HCT116 (cell line): Measurements from ENCODE around the gene LYSET. TPM values are rescaled to one million over a fixed set of nuclear protein-coding genes. Genes with fewer than 3 reads are reported as not detected.

Source experiments
- ATAC-seq: fragments of 200-7000 bp; cut with Tn5 transposase; 2 replicates; pipeline ENCODE4 v1.9.1; 2020; ENCODE audit warnings: mild to moderate bottlenecking, moderate library complexity
- BruUV-seq: library from RNA; stranded (reverse); fragments of 400-500 nt; replicated peaks from 2 replicates; lab custom pipeline; 2021; lab: Mats Ljungman, UMichigan
- CTCF ChIA-PET: fragments of 300-600 bp; sonication (Branson Sonifier 250); formaldehyde crosslinking; loops from one replicate; lab custom pipeline; 2021; ENCODE audit warnings: antibody characterized with exemption; lab: Charles Lee
- POLR2A ChIA-PET: fragments of 300-600, 350-600 bp; sonication (Branson Sonifier 250); formaldehyde crosslinking; loops from one replicate; lab custom pipeline; 2021; ENCODE audit warnings: antibody characterized with exemption; lab: Charles Lee
- RAD21 ChIA-PET, 2 experiments: fragments of 300-600 bp; sonication (Branson Sonifier 250); formaldehyde crosslinking; loops; one replicate each; lab custom pipeline; 2023; ENCODE audit warnings: low total read pairs in 2 of 2; ENCODE audit not compliant: uncharacterized antibody in 2 of 2, unreplicated experiment in 2 of 2, low non-redundant PET in 1 of 2; lab: Charles Lee
- DNase-seq: peaks from one replicate; pipeline ENCODE4 v3.0.0-alpha.2; 2010; ENCODE audit warnings: low read depth, low spot score
- H2AFZ ChIP-seq: fragments of 200-600 bp; shearing (Covaris generic), sonication (generic); 2 replicates; pipeline ENCODE4 v1.6.1; 2017; ENCODE audit warnings: low read depth, mixed run types, mixed read lengths, antibody characterized with exemption, low read length; ENCODE audit not compliant: poor library complexity, severe bottlenecking
- H3K27ac ChIP-seq: 2 replicates; pipeline ENCODE4 v1.5.1; 2012; ENCODE audit warnings: low read depth, low read length
- H3K27me3 ChIP-seq: fragments of 200-600 bp; sonication (generic); 2 replicates; pipeline ENCODE4 v1.6.1; 2016; ENCODE audit warnings: mixed run types, low read length, mixed read lengths; ENCODE audit not compliant: insufficient read depth
- H3K36me3 ChIP-seq, 2 experiments: fragments of 200-500 bp in 1 of 2; fragments of 200-600 bp in 1 of 2; sonication (Bioruptor generic) in 1 of 2; sonication (generic) in 1 of 2; 2 replicates each; pipeline versions ENCODE4 v1.5.1 to v1.6.1; 2014 to 2016; ENCODE audit warnings: low read length in 2 of 2, inconsistent platforms in 1 of 2, mixed read lengths in 1 of 2, mixed run types in 1 of 2; ENCODE audit not compliant: insufficient read depth in 2 of 2, control insufficient read depth in 1 of 2
- H3K4me1 ChIP-seq, 2 experiments: fragments of 200-600 bp in 1 of 2; sonication (generic) in 1 of 2; 2 replicates each; pipeline versions ENCODE4 v1.5.1 to v1.6.1; 2012 to 2017; ENCODE audit warnings: low read length in 2 of 2, inconsistent platforms in 1 of 2, mild to moderate bottlenecking in 1 of 2, mixed read lengths in 1 of 2, mixed run types in 1 of 2, moderate library complexity in 1 of 2; ENCODE audit not compliant: insufficient read depth in 2 of 2, control insufficient read depth in 1 of 2
- H3K4me2 ChIP-seq: fragments of 200-600 bp; sonication (generic); 2 replicates; pipeline ENCODE4 v1.6.1; 2017; ENCODE audit warnings: mixed run types, low read length, mixed read lengths
- H3K4me3 ChIP-seq, 2 experiments: fragments of 200-600 bp in 1 of 2; sonication (generic) in 1 of 2; replicated peaks in 1 of 2; 2 replicates each; pipeline ENCODE4 v1.5.1; 2011 to 2016; ENCODE audit warnings: low read length in 2 of 2, control low read depth in 1 of 2, low read depth in 1 of 2, mild to moderate bottlenecking in 1 of 2, mixed read lengths in 1 of 2, mixed run types in 1 of 2
- H3K79me2 ChIP-seq: fragments of 200-600 bp; sonication (generic); 2 replicates; pipeline ENCODE4 v1.6.1; 2017; ENCODE audit warnings: mild to moderate bottlenecking, mixed run types, low read length, moderate library complexity, mixed read lengths; ENCODE audit not compliant: insufficient read depth
- H3K9ac ChIP-seq: fragments of 200-600 bp; sonication (generic); 2 replicates; pipeline ENCODE4 v1.6.1; 2016; ENCODE audit warnings: low read length, mixed read lengths
- H3K9me2 ChIP-seq: fragments of 200-600 bp; sonication (generic), shearing (Covaris generic); 2 replicates; pipeline ENCODE4 v1.6.1; 2017; ENCODE audit warnings: mixed run types, mild to moderate bottlenecking, moderate library complexity; ENCODE audit not compliant: insufficient read depth
- H3K9me3 ChIP-seq, 2 experiments: fragments of 200-500 bp in 1 of 2; fragments of 200-600 bp in 1 of 2; sonication (Bioruptor generic) in 1 of 2; sonication (generic) in 1 of 2; 2 replicates each; pipeline ENCODE4 v1.6.1; 2014 to 2017; ENCODE audit warnings: low read length in 2 of 2, mixed read lengths in 2 of 2, inconsistent platforms in 1 of 2, low read depth in 1 of 2, mild to moderate bottlenecking in 1 of 2, mixed run types in 1 of 2, moderate library complexity in 1 of 2; ENCODE audit not compliant: control insufficient read depth in 1 of 2, insufficient read depth in 1 of 2
- H4K20me1 ChIP-seq: fragments of 200-600 bp; sonication (generic), shearing (Covaris generic); 2 replicates; pipeline ENCODE4 v1.6.1; 2017; ENCODE audit warnings: mixed run types, mild to moderate bottlenecking, moderate library complexity; ENCODE audit not compliant: insufficient read depth
- CBX3 ChIP-seq: IDR thresholded peaks from 2 replicates; pipeline ENCODE4 v1.6.1; 2012; ENCODE audit warnings: low read depth
- CEBPB ChIP-seq: IDR thresholded peaks from 2 replicates; pipeline ENCODE4 v1.6.1; 2012; ENCODE audit warnings: low read depth
- EZH2 ChIP-seq: fragments of 200-600 bp; sonication (generic); IDR thresholded peaks from 2 replicates; pipeline ENCODE4 v1.6.1; 2017; ENCODE audit warnings: antibody characterized with exemption, mixed run types
- FOSL1 ChIP-seq: IDR thresholded peaks from 2 replicates; pipeline ENCODE4 v1.6.1; 2012; ENCODE audit warnings: low read depth
- JUND ChIP-seq: IDR thresholded peaks from 2 replicates; pipeline ENCODE4 v1.6.1; 2012
- POLR2A ChIP-seq: IDR thresholded peaks from 2 replicates; pipeline ENCODE4 v1.7.0; 2011; ENCODE audit warnings: borderline replicate concordance; ENCODE audit not compliant: insufficient read depth, insufficient read length; ENCODE audit errors: extremely low read depth
- SRF ChIP-seq: IDR thresholded peaks from 2 replicates; pipeline ENCODE4 v1.6.1; 2012; ENCODE audit warnings: low read depth
- TCF7L2 ChIP-seq: IDR thresholded peaks from 2 replicates; pipeline ENCODE4 v1.7.0; 2011; ENCODE audit warnings: borderline replicate concordance, inconsistent platforms; ENCODE audit not compliant: insufficient read depth, insufficient read length; ENCODE audit errors: extremely low read depth
- YY1 ChIP-seq: IDR thresholded peaks from 2 replicates; pipeline ENCODE4 v1.6.1; 2011; ENCODE audit warnings: low read length, low read depth, moderate library complexity, mild to moderate bottlenecking; ENCODE audit not compliant: insufficient replicate concordance; ENCODE audit errors: extremely low read depth
- intact Hi-C: fragments of 100-400 bp; cut with micrococcal nuclease; formaldehyde crosslinking; loops from 2 replicates; pipeline ENCODE4 v1.10.0; 2022
- total RNA-seq: library from RNA; stranded (reverse); gene quantifications from one replicate; pipeline ENCODE4 v1.2.1, GENCODE V29; 2021; ENCODE audit not compliant: unreplicated experiment

Gene LYSET
- total RNA-seq, 1 experiment from 2014 or later: 19.5 TPM

DNA sequence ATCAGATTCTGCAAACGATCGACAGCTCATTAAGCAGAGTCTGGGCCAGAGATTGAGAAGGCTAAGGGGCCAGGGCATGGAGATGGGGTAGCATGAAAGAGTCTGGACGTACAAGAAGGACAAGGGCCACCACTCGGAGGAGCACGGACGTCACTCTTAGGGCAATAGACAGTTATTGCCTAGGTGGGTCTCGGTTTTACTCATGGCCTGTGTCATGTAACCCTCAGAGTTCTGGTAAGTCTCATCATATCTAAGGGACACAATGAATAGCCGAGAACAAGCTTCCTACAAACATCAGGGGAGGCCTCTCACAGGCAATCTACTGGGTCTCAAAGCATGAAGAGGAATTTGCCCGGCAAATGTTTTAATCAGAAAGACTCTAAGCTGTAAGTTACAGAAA lies 39.0 kb upstream of the LYSET start:
- Histone ChIP-seq H3K79me2 (no peaks in the 10 kb centered on the region), H3K9me3 (no peaks in the 10 kb centered on the region), H3K27me3 (no peaks in the 10 kb centered on the region), H3K9me2 (no peaks in the 10 kb centered on the region), H3K27ac (no peak overlapping the region), H3K9ac (no peak overlapping the region), H3K4me2 (no peak overlapping the region), H3K4me1 (no peaks in the 10 kb centered on the region), H2AFZ (no peak overlapping the region), H3K36me3 (no peaks in the 10 kb centered on the region), H3K4me3 (no peak overlapping the region), H4K20me1 (no peaks in the 10 kb centered on the region)
- intact Hi-C loops: no loop called here
- ChIA-PET RAD21 (no interaction called here), POLR2A (no interaction called here), CTCF (interaction anchor here (1.8 kb wide), 1 partner anchor 33 kb away, joined by 7 read pairs; no protein-coding TSS in a partner anchor)
- no peak for DNase-seq
- no TSS peak for BruUV-seq
- TF ChIP-seq JUND: no peak
- TF ChIP-seq SRF: no peak
- TF ChIP-seq FOSL1: no peak
- TF ChIP-seq POLR2A: no peak
- TF ChIP-seq YY1: no peak
- ATAC-seq: no peak

DNA sequence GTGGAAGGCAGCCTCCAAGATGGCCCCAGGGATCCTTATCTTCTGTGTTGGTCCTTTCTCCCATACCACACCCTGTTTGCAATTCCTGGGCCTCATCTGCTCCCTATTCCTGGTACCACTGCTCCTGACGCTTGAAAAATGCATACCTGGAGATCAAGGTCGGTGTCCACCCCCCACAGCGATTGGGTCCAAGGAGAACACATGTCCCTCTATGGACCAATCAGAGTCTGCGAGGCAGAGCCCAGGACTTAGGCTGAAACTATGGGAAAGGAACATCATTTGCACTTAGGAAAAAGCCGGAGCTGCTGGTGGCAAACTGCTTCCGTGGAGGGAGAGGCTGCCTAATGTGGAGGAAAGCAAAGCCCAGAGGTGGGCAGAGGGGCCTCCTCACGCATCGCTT lies 36.1 kb upstream of the LYSET start:
- H3K9ac ChIP-seq: no peak overlapping the region
- no TSS peak for BruUV-seq
- no peaks in the 10 kb centered on the region for H3K9me2 ChIP-seq
- TF ChIP-seq TCF7L2 (no peak), CBX3 (no peak), CEBPB (no peak), EZH2 (no peak)
- H3K4me3 ChIP-seq: no peak overlapping the region
- no peak overlapping the region for H3K4me2 ChIP-seq
- ChIA-PET POLR2A (no interaction called here), CTCF (no interaction called here), RAD21 (no interaction called here)
- H3K79me2 ChIP-seq: no peaks in the 10 kb centered on the region
- H4K20me1 ChIP-seq: no peaks in the 10 kb centered on the region
- intact Hi-C loops: no loop called here
- H3K9me3 ChIP-seq: no peaks in the 10 kb centered on the region
- H3K27ac ChIP-seq: no peak overlapping the region
- DNase-seq (no peak), ATAC-seq (no peak)
- H2AFZ ChIP-seq: no peak overlapping the region
- H3K27me3 ChIP-seq: no peaks in the 10 kb centered on the region
- H3K4me1 ChIP-seq: no peaks in the 10 kb centered on the region
- H3K36me3 ChIP-seq: no peaks in the 10 kb centered on the region
